Stimulated activated naive B cell treated with anti-CD40 and anti-IgM and Interleukin-4, amounts not matched to agents 10 μg/mL and 1 μg/mL and 100 μg/mL, for 72 hours (primary cell): ENCODE measurements around the gene SLC37A1.

Experiments
- ATAC-seq, 2 donors: fragments of 150-1000 bp; cut with Tn5 transposase; replicated peaks; 2 replicates each; pipeline ENCODE4 v1.10.0; 2021; ENCODE audit warnings: moderate library complexity in 1 of 2
- DNase-seq: peaks from one replicate; pipeline ENCODE4 v3.0.0; 2021
- H3K27ac Mint-ChIP-seq: one replicate; pipeline ENCODE4 v1.8.0; 2022; ENCODE audit warnings: mild to moderate bottlenecking, mixed read lengths
- H3K27me3 Mint-ChIP-seq, 2 donors: one replicate each; pipeline ENCODE4 v1.8.0; 2022; ENCODE audit warnings: mixed read lengths in 2 of 2
- H3K36me3 Mint-ChIP-seq, 2 donors: one replicate each; pipeline ENCODE4 v1.8.0; 2022; ENCODE audit warnings: mixed read lengths in 2 of 2, mild to moderate bottlenecking in 1 of 2
- H3K4me1 Mint-ChIP-seq, 2 donors: one replicate each; pipeline ENCODE4 v1.8.0; 2022; ENCODE audit warnings: mixed read lengths in 2 of 2, mild to moderate bottlenecking in 1 of 2
- H3K4me3 Mint-ChIP-seq, 2 donors: one replicate each; pipeline ENCODE4 v1.8.0; 2022; ENCODE audit warnings: mild to moderate bottlenecking in 2 of 2, mixed read lengths in 2 of 2, moderate library complexity in 1 of 2
- H3K9me3 Mint-ChIP-seq, 2 donors: one replicate each; pipeline ENCODE4 v1.8.0; 2022; ENCODE audit warnings: mixed read lengths in 2 of 2, mild to moderate bottlenecking in 1 of 2

Gene SLC37A1

DNA sequence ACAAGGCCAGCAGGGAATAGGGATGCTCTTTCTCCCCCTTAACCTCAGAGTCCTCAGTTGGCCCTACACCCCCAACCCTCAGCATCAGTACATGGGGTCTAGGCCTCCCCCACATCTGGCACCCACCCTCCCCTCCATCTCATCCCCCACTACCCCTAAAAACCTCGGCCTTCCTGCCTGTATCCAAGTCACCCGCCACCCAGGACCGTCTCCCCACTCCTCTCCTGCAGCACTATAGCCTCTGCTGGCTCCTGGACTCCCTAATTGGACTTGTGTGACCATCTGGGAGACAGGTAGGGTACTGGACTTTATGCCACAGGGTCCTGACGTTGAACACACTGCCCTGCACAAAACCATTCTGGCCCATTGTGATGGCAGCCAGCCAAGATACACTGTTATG lies 23.7 kb upstream of the SLC37A1 start:
- no peak for DNase-seq
- H3K9me3 Mint-ChIP-seq = peaks cover 6 to 7% of the 10 kb centered on the region in 2 donors
- H3K27me3 Mint-ChIP-seq = peaks cover 17 to 27% of the 10 kb centered on the region in 2 donors

DNA sequence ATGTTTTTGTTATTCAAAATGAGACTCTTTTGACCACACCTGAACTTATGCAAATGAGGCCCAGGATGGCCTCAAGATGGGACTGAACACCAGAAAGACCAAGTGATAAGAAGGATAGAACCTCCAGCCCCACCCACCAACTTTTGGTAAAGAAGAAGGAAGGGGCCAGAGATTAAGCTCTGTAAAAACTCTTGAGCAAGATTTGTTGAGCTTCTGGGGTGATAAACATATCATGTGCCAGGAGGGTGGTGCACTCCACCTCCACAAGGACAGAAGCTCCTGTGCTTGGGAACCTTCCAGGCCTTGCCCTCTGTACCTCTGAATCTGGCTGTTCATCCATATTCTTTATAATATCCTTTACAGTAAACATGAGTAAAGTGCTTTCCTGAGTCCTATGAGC lies 22.9 kb upstream of the SLC37A1 start:
- DNase-seq (no peak), ATAC-seq (no peak)
- Mint-ChIP-seq H3K9me3 (peaks cover 6 to 7% of the 10 kb centered on the region in 2 donors), H3K27me3 (peaks cover 17 to 24% of the 10 kb centered on the region in 2 donors), H3K4me3 (no peak overlapping the region), H3K27ac (no peak overlapping the region), H3K36me3 (peaks cover 3 to 6% of the 10 kb centered on the region in 2 donors), H3K4me1 (peaks cover 4 to 10% of the 10 kb centered on the region in 2 donors)

More for the DNA sequence above, 23.7 kb upstream of the SLC37A1 start:
- H3K27ac Mint-ChIP-seq = no peak overlapping the region
- no peak overlapping the region for H3K4me3 Mint-ChIP-seq
- peaks cover 0 to 7% of the 10 kb centered on the region in 2 donors for H3K4me1 Mint-ChIP-seq
- peaks cover 3 to 6% of the 10 kb centered on the region in 2 donors for H3K36me3 Mint-ChIP-seq
- ATAC-seq = no peak

DNA sequence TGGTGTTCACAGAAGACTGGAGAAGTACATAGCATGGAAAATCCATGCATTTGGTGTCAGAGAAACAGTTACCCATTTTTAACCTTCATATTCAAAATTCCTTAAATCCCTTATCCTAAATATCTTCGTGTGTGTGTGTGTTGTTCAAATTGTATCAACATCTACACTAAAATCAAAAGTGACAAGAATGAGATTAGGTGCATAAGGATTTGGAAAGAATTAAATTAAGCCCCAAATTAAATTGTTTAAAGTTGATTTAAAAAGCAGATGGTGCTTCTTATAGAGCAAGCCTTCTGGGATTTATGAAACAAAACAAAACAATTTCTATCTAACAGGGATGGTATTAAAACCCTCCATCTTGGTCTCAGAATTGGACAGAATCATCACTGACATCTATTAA lies 22.3 kb upstream of the SLC37A1 start:
- ATAC-seq = no peak
- Mint-ChIP-seq H3K27me3 (peaks cover 16 to 23% of the 10 kb centered on the region in 2 donors), H3K27ac (no peak overlapping the region)

DNA sequence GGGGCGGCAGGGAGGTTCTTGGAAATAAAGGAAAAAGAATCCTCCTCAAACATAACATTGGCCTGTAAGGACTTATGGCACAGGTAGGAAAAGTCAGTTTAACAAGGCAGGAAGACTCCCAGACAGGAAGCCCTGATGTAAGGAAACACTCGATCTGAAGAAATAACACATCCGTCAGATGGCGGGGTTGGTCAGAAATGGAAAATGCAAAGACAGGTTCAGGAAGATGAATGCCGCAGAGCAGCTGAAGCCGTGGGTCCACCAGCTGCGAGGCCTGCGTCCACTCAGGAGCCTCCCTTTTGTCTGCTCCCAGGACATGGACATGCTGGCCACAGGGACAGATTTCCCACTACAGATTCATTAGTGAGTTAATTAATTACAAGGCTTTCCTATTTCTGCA lies 21.5 kb upstream of the SLC37A1 start:
- H3K36me3 Mint-ChIP-seq = peaks cover 3 to 6% of the 10 kb centered on the region in 2 donors
- no peak for ATAC-seq
- no peak for DNase-seq
- H3K27me3 Mint-ChIP-seq = peaks cover 7 to 14% of the 10 kb centered on the region in 2 donors
- H3K27ac Mint-ChIP-seq = no peak overlapping the region
- no peak overlapping the region for H3K4me3 Mint-ChIP-seq
- H3K4me1 Mint-ChIP-seq = peaks cover 15 to 16% of the 10 kb centered on the region in 2 donors
- H3K9me3 Mint-ChIP-seq = peaks cover 6 to 7% of the 10 kb centered on the region in 2 donors

More for the DNA sequence above, 22.3 kb upstream of the SLC37A1 start:
- H3K4me1 Mint-ChIP-seq = peaks cover 9 to 15% of the 10 kb centered on the region in 2 donors
- DNase-seq = no peak
- H3K36me3 Mint-ChIP-seq = peaks cover 3 to 6% of the 10 kb centered on the region in 2 donors
- H3K9me3 Mint-ChIP-seq = peaks cover 6 to 7% of the 10 kb centered on the region in 2 donors
- H3K4me3 Mint-ChIP-seq = no peak overlapping the region

DNA sequence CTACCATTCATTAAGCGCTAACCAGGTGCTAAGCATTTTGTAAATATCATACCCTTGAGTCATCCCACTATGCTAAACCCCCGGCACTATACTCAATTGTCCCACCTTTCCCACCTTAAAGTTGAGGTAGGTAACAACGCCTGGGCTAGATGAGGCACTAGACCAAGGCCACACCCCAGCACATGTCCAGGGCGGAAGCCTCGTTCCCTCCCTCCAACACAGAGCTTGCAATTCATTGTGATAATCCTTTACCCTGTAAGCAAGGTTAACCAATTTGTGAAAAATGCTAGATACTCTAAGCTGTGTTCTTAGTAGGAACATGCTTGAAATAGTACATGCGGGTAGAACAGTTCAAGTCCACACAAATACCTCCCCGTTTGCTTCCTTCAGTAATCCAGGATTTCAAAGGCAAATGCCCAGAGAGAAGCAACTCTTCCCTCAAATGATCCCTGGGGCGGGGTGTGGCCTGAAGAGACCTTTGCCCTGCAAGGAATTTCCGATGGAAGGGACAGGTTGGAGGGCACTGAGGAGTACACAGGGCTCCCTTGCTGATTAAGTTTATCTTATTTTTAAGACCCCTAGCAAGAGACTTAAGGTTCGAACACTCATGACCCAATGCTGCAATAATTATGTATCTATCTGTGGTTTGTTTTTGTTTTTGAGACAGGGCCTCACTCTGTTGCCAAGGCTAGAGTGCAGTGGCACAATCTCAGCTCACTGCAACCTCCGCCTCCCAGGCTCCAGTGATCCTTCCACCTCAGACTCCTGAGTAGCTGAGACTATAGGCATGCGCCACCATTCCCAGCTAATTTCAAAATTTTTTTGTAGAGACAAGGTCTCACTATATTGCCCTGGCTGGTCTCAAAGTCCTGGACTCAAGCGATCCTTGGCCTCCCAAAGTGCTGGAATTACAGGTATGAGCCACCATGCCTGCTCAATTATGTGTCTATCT lies 20.3 kb upstream of the SLC37A1 start:
- H3K4me3 Mint-ChIP-seq = no peak overlapping the region

DNA sequence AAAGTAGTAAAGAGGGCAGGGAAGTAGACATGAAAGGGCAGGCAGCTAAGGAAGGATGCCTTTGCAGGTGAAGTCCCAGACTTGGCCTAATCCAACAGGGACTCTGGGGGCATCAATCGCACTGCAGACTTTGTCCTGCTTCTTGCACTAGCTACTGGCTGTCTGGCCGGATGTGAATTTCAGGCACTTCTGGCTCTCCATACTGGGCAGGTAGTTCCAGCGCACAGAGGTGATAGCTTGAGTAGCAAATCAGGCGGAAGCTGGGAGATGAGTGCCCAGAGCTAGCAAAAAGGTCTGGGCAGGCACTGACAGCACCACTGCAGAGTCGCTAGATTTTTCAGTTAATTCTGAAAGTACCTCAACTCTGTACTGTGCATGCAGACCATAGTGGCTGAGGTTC lies 18.6 kb upstream of the SLC37A1 start:
- peaks cover 16% of the 10 kb centered on the region in 2 donors for H3K4me1 Mint-ChIP-seq
- peaks cover 0 to 1% of the 10 kb centered on the region in 2 donors for H3K9me3 Mint-ChIP-seq
- DNase-seq = no peak
- no peaks in the 10 kb centered on the region for H3K36me3 Mint-ChIP-seq
- peaks cover 0 to 4% of the 10 kb centered on the region in 2 donors for H3K27me3 Mint-ChIP-seq
- ATAC-seq = no peak
- H3K27ac Mint-ChIP-seq = peak overlapping the region; percentile 59
- H3K4me3 Mint-ChIP-seq = peak overlapping the region in 1 of 2 donors; percentile 87

More for the DNA sequence above, 20.3 kb upstream of the SLC37A1 start:
- Mint-ChIP-seq H3K4me1 (peaks cover 16% of the 10 kb centered on the region in 2 donors), H3K27ac (no peak overlapping the region), H3K36me3 (peaks cover 3 to 6% of the 10 kb centered on the region in 2 donors), H3K9me3 (peaks cover 6 to 7% of the 10 kb centered on the region in 2 donors), H3K27me3 (peaks cover 7 to 9% of the 10 kb centered on the region in 2 donors)
- no peak for DNase-seq
- ATAC-seq = no peak

DNA sequence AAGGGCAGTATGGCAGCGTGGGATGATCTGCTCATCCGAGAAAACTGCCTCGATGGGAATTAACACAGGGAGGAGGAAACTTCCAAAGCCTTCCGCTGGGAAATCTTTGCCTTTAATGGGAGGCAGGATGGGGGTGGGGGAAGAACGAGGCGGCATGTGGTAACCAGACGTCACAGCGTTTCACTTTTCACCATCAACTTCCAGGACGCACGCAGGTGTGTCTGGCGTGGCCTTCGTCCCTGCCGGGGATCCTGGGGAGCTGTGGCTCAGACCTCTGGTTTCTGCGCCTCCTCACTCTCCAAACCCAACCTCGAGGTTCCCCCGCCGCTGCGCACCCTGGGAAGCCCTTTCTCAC lies 17.9 kb upstream of the SLC37A1 start:
- peak overlapping the region; percentile 87 to 95 for H3K4me3 Mint-ChIP-seq
- ATAC-seq = no peak
- H3K36me3 Mint-ChIP-seq = no peaks in the 10 kb centered on the region
- H3K4me1 Mint-ChIP-seq = peaks cover 16% of the 10 kb centered on the region in 2 donors
- DNase-seq = no peak
- peaks cover 0 to 4% of the 10 kb centered on the region in 2 donors for H3K27me3 Mint-ChIP-seq
- H3K9me3 Mint-ChIP-seq = no peaks in the 10 kb centered on the region
- peak overlapping the region; percentile 94 for H3K27ac Mint-ChIP-seq

DNA sequence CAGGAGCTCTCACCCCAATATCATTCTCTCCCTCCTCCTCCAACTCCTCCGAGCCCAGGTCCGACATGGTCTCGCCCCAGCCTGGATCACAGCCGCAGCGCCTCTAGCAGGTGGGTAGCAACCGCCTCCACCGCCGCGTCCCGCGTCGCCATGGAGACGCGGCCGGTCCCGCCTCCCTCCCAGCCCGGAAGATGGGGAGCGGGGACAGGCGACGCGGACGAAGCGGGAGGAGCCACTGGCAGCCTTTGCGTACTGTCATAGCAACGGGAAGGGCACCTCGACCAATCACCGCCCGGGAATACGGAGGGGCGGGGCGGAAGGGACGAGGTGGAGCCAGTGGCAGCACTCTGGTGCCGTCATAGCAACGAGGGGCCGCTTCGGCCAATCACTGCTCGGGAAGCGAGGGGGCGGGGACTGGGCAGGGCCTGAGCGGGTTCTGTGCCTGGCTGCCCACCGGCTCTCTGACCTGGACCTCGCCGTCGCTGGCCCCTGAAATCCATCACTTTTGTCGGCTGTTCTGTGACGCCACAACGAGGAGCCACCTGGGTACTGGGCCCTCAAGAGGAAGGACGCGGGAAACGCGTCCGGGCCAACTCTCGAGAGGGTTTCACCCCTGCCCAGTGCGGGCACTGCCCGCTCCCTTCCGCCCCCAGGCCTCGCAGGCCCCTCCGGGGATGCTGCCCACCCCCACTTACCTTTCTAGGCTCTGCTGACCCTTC lies 17.4 kb upstream of the SLC37A1 start, which contains the start of gene RSPH1:
Gene RSPH1, minus strand, starts transcription at position 105 of the 719 bp plus-strand sequence. Its CDS starts 38 bp downstream, at position 67.
- Mint-ChIP-seq H3K4me1 (peaks cover 16% of the 10 kb centered on the region in 2 donors), H3K27ac (peak within 1 kb of the TSS; percentile 94), H3K36me3 (no peaks in the 10 kb centered on the region), H3K9me3 (no peaks in the 10 kb centered on the region), H3K4me3 (peak within 1 kb of the TSS; percentile 87 to 95), H3K27me3 (peaks cover 0 to 4% of the 10 kb centered on the region in 2 donors)
- DNase-seq (peak; percentile 99), ATAC-seq (peak; percentile 98 to 99)

DNA sequence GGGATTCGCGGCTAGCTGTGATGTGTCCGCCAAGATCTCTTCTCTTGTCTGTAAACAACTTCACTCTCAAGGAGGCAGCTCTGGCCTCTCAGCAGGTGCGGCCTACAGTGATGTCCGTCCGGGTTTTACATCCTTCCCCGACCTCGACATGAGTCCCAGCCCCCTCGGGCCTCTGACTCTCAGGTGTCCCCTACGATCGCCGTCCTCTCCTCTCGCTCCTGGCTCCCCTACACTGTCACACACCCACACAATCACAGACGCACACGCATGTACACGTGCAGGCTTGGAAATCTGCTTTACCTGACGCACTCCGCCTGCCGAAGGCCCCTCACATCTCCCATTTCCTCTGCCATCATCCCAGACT lies 16.8 kb upstream of the SLC37A1 start:
- Mint-ChIP-seq H3K4me3 (peak overlapping the region; percentile 87 to 95), H3K27ac (peak overlapping the region; percentile 94), H3K27me3 (peaks cover 0 to 4% of the 10 kb centered on the region in 2 donors), H3K4me1 (peaks cover 16% of the 10 kb centered on the region in 2 donors), H3K9me3 (no peaks in the 10 kb centered on the region), H3K36me3 (no peaks in the 10 kb centered on the region)
- DNase-seq (no peak), ATAC-seq (peak; percentile 2 to 4)

DNA sequence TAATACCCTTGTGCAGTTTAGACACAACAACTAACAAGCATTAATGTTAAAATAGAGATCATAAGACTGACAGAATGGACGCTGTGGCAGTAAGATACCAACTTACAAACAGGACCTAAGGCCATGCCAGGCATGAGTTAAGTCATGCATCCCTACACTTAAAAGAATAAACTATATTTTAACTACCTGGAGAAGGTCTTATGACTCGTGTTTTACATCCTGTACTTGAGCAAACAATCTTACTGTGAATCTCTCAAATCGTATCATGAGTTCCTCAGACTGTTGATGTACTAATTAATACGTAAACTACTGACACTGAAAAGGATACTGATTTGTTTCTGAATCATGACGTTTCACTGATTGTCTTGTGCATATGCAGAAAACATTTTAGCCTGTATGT lies 15.6 kb upstream of the SLC37A1 start:
- peaks cover 14 to 16% of the 10 kb centered on the region in 2 donors for H3K4me1 Mint-ChIP-seq
- no peaks in the 10 kb centered on the region for H3K9me3 Mint-ChIP-seq
- H3K27me3 Mint-ChIP-seq = no peaks in the 10 kb centered on the region
- no peak overlapping the region for H3K4me3 Mint-ChIP-seq
- no peak for ATAC-seq
- no peak overlapping the region for H3K27ac Mint-ChIP-seq
- H3K36me3 Mint-ChIP-seq = no peaks in the 10 kb centered on the region
- no peak for DNase-seq

DNA sequence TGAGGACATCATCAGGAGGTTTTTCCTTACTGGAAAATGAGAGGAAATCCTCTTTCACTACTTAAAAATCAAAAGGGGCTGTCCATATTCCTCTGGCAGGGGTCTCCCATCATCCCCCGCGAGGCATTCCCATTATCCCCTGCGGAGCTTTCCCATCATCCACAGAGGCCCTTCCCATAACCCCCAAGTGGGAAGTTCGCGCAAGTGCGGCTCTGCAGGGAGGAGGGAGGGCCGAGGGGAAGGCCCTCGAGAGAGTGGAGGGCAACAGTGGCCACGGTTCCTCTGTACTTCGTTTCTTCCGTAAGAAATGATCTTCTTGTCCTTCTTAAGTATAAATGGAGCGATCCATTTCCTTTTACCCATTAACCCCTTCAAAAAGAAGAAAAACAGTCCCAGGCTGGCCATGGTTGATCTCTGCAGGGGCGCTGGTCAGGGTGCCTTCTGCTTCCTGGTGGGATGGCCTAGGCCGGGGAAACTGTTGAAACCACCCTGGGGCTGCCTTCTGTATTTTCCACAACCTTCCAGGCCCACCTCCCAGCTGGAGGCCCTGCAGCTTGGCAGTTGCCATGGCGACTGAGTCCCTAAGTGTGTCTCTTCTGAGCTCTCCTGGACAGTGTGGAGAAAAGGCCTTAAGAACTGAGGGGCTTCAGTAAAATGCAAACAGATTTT lies 14.1 kb upstream of the SLC37A1 start:
- Mint-ChIP-seq H3K27ac (no peak overlapping the region), H3K36me3 (no peaks in the 10 kb centered on the region), H3K27me3 (no peaks in the 10 kb centered on the region), H3K4me1 (peaks cover 17 to 26% of the 10 kb centered on the region in 2 donors), H3K4me3 (no peak overlapping the region), H3K9me3 (no peaks in the 10 kb centered on the region)
- DNase-seq (no peak), ATAC-seq (no peak)

DNA sequence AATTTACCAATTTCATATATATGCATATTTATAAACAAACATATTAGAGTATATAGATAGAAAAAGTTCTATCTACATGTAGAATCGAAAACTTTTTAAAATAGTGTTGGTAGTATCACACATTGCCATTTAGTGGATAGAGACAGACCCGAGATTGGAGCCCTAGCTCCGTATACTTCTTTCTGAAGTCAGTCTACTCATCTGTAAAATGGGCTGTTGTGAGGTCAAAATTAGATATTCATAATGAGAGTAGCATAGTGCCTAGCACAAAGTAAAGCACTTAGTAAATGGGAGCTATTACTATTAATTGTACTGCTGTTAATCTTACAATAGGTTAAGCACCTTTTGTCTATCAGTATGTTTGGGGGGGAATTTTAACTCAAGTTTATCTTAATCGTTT lies 13.4 kb upstream of the SLC37A1 start:
- H3K4me1 Mint-ChIP-seq = peaks cover 23 to 32% of the 10 kb centered on the region in 2 donors
- H3K27ac Mint-ChIP-seq = no peak overlapping the region
- DNase-seq (no peak), ATAC-seq (no peak)
- no peaks in the 10 kb centered on the region for H3K27me3 Mint-ChIP-seq
- H3K4me3 Mint-ChIP-seq = no peak overlapping the region
- no peaks in the 10 kb centered on the region for H3K36me3 Mint-ChIP-seq
- H3K9me3 Mint-ChIP-seq = no peaks in the 10 kb centered on the region

DNA sequence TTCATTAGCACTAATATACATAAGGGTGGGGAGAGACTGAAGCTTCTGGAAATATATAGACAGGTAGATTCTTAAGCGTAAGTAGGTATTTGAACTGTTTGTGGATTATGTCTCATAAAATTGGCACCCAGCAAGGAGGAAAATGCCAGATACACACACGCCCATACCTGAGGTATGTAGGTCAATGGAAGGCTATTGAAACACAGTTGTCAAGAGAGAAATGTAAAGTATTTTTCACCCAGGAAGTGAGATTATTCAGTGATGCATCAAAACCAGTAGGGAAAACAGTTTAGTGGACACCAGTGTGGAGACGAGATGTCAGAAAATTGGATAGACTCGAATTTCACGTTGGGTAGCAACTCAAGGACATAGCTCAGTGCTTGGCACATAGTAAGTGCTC lies 12.9 kb upstream of the SLC37A1 start:
- Mint-ChIP-seq H3K27me3 (no peaks in the 10 kb centered on the region), H3K27ac (no peak overlapping the region), H3K36me3 (no peaks in the 10 kb centered on the region), H3K4me3 (no peak overlapping the region), H3K9me3 (no peaks in the 10 kb centered on the region), H3K4me1 (peaks cover 22 to 32% of the 10 kb centered on the region in 2 donors)
- no peak for ATAC-seq
- DNase-seq = no peak

DNA sequence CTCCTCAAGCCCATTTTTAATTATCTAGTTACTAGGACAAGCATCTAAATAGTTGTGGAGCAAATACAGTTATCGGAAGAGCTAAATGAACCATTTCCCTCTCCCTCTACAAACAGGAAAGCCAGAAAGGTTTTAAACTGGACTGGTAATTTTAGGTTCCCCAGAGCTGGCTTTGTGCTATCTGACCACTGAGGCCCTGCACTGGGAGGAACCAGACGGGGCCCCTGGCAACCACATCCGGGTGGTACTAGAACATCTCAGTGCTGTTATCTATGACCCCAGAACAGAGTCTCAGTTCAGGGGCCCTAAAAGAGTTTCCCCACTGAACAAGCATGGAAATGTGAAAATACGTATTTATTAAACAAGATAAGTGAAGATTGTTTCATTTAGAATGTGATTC lies 9.9 kb upstream of the SLC37A1 start:
- DNase-seq (no peak), ATAC-seq (peak in 1 of 2 donors; percentile 34)
- Mint-ChIP-seq H3K9me3 (no peaks in the 10 kb centered on the region), H3K36me3 (peaks cover 0 to 2% of the 10 kb centered on the region in 2 donors), H3K27me3 (no peaks in the 10 kb centered on the region), H3K4me1 (peaks cover 13 to 20% of the 10 kb centered on the region in 2 donors), H3K27ac (no peak overlapping the region), H3K4me3 (no peak overlapping the region)
